Amygdala (tissue), 56 donors: ENCODE measurements around the gene PXMP4.

Experiments
- DNase-seq, 56 donors: peaks; one replicate each; lab custom pipeline; 2025; lab: John Stamatoyannopoulos, UW

PXMP4 gene

DNA sequence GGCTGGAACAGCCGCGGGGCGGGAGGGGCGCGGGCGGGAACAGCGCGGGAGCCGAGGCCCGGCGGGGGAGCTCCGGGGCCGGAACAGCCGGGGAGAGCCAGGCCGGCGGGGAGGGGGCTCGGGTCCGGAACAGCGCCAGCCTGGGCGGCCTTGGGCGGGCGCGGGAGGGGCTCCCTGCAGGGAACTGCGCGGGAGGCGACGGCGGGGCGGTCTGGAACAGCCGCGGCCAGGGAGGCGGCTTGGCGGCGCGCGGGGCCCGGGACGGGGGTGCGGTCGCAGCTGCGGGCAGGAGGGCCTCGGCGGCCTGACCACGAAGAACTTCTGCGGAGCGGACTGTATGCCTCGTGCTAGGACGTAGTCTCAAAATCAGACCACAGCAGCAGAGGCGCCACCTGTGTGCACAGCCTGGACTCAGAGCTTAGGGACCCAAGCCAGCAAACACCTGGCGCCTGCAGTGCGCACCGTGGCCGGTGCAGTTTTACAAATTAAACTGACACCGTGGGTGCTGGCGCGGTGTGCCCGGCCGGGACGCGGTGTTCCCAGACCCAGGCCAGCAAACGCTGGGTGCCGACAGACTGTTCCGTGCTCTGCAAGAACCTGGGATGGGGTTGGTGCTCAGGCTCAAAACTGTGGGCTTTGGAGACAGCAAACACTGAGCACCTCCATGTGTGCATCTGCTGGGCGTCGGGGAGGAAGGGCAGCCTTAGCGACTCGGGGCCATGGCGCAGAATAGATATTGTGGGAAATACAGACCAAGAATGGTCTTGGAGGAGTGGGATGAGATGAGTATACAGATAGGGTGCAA, 12.3 kb upstream of the PXMP4 start:
- DNase-seq = peak in 55 of 56 donors; percentile 42 to 97 (median 88)

DNA sequence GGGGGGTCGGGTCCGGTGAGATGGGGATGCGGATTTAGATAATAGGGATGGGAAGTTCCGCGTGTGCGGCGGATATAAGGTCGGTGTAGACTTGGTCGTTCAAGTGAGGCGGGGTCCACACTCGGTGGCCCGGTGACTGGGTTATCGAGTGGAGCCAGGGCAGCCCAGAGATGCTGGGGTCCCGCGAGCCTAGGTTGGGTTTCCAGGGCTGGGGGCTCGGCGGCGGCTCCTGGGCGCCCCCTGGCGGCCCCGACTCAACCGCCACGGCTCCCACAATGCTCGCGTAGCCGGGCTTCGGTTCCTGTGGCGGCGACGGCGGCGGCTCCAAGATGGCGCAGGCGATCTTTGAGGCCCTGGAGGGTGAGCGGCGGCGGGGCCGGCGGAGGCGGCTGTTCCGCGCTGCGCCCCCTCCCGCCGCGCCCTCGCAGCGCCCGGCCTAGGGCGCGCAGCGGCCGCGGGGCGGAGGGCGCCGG, 11.6 kb upstream of the PXMP4 start, which contains the start of gene ZNF341:
ZNF341 (plus strand) TSS at position 304 of the 473 bp plus-strand sequence; CDS start at position 330, 26 bp downstream.
- DNase-seq = peak in 55 of 56 donors; percentile 42 to 97 (median 88)

DNA sequence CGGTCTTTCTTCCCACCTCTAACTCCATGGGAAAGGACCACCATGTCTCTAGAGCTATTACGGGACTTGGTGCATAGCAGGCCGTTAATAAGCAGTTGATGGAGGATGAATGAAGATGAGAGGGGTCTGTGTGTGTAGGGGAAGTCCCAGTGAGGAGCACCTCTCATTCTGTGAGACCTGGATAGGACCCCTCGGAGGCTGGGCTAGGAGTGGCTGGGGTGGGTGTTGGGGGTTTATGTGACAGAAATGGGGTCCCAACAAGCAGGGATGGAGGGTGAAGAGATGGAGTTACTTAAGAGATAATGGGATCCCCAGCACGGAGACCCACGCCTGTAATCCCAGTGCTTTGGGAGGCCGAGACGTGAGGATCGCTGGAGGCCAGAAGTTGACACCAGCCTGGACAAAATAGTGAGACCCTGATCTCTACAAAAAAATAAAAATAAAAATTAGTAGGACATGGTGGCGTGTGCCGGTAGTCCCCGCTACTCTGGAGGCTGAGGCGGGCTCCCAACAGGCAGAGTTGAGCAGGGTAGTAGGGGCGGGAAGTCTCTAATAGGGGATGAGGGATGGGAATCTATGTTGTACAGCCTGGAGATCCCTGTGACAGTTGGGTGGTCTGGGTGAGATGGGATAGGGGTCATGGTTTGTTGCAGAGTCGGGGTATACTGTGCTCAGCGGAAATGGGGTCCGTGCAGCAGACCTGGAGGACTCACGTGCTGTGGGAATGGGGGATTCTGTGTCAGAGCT, 11.0 kb upstream of the PXMP4 start:
- DNase-seq = peak in 3 of 56 donors; percentile 25 to 37 (median 26)

DNA sequence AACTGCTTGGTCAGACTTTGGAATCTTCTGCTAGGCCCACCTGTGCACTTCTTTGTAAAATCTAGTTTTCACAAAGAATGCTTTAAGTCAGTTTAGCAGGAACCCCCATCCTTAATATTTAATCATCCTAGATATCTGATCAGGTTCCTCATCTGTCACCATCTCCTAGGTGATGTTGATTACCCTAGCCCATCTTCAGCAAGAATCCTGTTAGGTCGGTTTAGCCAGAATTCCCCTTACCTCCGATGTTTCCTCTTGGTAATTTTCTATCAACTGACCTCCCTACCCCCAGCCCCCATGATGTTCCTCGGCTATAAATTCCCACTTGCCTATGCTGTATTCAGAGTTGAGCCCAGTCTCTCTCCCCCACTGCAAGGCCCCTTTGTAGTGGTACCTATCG, 9.0 kb upstream of the PXMP4 start:
- DNase-seq = no peak

DNA sequence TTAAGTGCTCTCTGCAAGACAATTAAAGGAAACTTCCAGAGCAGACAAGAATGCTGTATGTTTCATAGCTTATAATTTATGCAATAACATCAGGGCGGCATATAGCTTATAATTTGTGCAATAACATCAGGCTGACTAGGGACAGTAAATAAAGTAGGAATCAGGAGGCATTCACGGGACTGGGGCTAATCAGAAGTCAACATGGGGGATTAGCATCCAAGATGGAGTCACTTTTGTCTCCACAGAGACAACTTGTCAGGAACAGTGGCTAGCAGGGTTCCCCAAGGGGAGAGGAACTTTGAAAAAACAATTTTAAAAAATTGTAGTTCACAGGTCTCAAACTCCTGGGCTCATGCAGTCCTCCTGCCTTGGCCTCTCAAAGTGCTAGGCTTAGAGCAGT, 8.4 kb upstream of the PXMP4 start:
- no peak for DNase-seq

DNA sequence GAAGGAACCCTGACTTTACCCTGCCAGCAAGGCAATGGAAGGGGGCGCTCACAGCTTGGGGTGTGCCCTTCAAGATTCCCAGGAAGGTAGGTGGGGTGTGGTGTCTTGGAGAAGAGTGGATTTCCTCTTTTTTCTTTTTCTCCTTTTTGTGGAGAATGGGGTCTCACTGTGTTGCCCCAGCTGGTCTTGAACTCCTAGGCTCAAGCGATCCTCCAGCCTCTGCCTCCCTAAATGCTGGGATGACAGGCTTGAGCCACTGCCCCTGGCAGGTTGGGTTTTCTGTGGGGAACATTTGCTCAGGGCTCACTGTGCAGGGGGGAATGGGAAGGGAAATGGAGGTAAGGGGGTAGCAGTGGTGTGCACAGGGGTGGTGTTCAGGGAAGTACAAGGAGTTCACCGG, 7.7 kb upstream of the PXMP4 start:
- DNase-seq = no peak

DNA sequence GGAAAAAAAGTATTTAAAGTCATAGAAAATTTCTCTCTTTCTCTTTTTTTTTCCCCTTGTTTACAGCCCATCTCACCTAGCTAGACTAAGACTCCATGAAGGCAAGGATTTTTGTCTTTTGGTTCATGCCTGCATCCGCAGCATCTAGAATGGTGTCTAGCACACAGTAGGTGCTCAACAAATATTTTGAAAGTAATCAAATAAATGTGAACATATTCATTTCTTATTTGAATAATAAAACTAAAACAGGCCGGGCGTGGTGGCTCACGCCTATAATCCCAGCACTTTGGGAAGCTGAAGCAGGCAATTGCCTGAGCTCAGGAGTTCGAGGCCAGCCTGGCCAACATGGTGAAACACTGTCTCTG, 7.0 kb upstream of the PXMP4 start:
- no peak for DNase-seq

DNA sequence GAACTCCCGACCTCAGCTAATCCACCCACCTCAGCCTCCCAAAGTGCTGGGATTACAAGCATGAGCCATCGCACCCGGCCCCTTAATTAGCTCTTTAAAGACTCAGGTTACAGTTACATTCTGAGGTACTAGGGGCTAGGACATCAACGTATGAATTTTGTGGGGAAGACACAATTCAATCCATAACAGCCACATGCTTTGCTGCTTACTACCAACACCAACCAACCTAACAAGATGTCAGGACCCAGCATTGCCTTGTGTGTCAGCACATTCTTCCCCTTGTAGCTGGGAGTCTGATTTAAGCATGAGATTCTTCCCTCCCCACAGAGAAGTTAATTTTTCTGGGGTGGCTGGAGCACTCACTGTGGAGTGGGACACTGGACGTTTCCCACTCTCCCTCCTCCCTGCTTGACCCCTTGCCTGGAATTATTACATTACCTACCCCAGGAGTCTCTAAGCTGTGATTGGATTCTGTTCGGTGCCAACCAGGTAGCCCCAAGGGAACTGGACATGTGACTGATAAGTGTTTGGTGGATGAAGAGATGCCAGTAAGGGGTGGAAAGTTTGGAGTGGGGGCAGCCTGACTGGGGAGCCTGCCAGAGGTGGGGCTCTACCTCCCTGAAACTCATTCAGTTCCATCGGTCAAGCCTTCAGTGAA, 5.6 kb upstream of the PXMP4 start:
- DNase-seq = no peak

DNA sequence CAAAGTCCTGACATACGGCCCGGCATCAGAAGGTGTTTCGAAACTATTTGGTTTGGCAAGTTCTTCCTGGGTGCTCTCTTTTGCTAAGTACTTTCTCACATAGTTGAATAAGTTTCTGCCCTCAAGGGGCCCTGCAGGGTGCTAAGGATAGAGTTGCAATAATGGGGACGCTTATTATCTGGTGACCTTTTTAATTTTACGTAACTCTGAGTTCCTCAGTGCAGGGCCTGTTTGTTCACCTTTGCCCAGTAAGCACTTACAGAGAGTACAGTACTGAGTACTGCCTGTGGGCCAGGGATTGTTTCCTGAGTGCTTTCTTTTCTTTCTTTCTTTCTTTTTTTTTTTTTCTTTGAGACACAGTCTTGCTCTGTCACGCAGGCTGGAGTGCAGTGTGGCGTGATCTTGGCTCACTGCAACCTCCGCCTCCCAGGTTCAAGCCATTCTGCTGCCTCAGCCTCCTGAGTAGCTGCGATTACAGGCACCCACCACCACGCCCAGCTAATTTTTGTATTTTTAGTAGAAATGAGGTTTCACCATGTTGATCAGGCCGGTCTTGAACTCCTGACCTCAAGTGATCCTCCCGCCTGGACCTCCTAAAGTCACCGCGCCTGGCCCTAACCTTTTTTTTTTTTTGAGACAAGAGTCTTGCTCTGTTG, 4.5 kb upstream of the PXMP4 start:
- DNase-seq = no peak

DNA sequence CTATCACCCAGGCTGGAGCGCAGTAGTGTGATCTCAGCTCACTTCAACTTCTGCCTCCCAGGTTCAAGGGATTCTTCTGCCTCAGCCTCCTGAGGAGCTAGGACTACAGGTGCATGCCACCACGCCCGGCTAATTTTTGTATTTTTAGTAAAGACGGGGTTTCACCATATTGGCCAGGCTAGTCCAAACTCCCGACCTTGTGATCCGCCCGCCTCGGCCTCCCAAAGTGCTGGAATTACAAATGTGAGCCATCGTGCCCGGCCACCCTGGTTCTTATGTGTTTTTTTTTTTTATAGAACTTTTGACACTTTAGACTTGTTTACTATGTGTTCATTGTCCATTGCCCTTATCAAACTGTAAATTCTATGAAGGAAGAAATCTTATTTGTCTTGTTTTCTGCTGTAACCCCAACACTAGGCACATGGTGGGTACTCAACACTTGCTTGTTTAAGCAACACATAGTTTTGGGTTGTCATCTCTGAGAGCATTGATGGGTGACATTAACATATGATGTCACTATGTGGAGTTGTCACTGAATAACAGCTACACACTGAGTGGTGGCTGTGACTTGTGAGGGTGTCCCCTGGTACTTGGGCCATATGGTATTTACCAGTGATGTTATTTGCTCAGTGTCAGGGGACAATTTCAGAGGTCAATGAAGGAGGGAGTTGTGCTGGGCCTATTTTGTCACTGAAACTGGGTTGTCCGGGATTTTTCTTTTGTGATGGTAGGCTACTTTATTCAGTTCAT, 1.5 kb upstream of the PXMP4 start:
- DNase-seq = no peak

DNA sequence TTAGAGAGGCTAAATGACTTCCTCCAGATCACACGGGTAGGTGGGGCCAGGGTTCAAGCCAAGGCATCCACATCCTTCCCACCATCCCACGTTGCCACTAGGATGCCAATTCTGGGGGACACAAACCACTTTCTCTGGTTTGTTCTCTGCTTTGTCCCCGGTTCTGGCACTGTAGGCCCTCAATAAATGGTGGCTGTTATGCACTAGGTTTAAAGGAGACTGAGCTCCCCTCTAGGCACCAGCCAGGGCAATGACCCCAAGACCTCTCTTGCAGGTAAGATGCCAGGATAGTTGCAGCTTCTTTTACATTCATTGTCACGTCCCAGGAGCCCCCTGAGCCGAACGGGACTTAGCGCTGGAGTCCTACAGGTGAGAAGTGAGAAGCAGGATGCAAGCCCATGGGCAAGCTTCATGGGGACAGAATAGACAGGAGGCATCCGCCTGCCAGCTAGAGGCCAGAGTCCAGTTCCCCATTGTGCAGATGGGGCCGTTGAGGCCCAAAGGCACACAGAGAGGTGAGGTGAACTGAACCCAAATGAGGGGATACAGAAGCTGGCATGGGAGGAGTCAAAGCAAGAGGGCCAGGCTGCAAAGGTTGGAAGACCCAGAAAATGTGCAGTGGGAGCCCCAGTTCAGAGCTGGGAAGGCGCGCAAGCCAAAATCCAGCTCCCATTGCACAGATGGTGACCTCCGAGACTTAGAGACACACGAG, 677 bp downstream of the PXMP4 start:
- no peak for DNase-seq

DNA sequence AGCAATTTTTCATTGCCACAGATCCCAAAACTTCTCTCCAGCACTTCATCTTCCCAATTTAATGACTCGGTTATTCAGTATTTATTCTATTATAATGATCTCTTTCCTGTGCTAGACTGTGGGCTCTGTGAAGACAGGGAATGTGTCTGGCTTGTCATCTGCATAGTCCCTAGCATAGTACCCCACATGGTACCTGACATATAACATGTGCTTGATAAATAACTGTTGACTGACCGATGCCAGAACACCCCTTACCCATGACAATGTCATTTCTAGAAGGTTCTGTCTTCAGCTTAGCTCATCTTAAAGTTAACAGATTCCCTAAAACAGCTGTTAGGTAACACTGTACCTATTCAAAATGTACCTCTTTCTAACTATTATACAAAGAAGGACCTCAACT, 3.6 kb downstream of the PXMP4 start:
- DNase-seq = no peak

DNA sequence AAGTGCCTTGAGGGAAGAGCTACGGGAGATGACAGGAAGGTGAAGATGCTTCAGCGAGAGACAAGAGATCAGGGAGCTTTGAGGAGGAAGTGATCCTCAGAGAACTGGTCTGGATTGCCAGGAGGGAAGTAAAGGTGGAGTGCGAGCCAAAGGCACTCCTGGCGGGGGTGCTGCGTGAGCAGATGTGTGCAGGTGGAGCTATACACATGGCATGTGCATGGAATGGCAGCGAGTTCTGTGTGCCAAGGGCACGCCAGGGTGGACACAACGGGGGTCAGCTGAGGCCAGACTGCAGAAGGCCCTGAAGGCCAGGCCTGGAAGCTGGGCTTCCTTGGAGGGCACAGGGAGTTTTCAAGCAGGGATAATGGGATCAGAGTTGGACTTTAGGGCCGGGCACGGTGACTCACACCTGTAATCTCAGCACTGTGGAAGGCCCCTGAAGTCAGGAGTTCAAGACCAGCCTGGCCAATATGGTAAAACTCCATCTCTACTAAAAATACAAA, 6.2 kb downstream of the PXMP4 start:
- DNase-seq = no peak

DNA sequence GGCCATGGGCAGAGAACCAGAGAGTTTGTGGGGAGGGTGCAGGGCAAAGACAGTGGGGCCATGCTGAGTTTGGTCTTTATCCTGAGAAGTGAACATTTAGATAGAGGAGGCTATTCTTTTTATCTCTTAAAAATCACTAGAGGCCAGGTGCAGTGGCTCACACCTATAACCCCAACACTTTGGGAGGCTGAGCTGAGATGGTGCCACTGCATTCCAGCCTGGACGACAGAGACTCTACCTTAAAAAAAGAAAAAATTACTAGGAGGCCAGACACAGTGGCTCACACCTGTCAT, 8.7 kb downstream of the PXMP4 start:
- no peak for DNase-seq

DNA sequence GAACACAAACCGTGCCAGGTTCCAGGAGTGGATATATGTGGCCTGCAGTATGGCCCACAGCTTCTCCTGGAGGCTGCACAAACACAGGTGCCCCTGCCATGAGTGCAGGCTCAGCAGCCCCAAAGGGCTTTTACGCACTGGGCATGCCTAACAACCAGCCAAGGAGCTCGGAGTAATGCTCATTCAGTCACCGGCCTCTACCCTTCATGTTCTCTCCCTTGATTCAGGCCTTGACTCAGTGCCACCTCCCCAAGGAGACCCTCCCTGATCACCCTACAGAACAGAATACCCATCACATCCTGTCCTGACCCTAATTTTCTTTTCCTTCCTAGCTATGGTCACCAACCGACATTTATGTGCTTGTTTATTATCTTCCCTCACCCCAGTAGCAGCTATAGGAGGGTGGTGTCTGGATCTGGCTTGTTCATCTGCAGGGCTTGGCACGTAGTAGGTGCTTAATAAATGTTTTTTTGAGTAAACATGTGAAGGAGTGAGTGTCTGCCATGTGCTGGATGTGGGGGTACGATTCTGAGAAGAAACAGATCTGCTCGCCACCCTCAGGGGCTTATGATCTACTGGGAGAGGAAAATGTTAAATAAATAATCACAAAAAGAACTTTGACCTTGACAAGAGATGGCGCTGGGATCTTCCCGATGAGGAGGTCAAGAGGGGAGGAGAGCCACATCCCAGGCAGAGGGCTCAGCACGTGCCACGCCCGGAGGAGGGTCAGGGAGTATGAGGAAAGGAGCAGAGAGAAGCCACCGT, 9.2 kb downstream of the PXMP4 start:
- DNase-seq = no peak

DNA sequence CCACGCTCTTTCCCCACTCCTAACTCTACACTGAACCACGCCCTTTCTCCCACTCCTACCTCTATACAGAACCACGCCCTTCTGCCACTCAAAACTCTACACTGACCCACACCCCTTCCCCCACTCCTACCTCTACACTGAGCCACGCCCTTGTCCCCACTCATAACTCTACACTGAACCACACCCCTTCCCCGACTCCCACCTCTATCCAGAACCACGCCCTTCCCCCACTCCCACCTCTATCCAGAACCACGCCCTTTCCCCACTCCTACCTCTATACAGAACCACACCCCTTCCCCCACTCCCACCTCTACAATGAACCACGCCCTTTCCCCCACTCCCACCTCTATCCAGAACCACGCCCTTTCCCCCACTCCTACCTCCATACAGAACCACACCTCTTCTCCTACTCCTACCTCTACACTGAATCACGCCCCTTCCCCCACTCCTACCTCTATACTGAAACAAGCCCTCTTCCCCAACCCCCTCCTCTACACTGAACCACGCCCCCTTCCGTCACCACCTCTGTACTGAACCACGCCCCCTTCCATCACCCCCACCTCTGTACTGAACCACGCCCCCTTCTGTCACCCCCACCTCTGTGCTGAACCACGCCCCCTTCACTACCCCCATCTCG, 10.1 kb downstream of the PXMP4 start:
- no peak for DNase-seq

DNA sequence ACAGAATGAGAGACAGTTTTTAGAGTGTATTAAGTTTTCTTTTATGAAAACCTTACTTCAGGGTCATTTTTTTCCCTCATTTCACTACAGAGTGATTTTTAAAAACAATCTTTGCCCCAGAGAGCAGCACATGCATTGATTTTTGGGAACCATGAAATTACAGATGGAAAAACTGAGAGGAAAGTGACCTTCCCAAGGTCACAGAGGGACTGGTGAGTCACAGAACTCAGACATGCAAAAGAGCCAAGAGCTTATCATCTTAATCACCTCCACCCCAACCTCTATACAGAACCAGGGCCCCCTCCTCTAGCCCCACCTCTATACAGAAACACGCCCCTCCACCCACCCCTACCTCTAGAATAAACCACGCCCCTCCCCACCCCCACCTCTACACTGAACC, 10.7 kb downstream of the PXMP4 start:
- no peak for DNase-seq

DNA sequence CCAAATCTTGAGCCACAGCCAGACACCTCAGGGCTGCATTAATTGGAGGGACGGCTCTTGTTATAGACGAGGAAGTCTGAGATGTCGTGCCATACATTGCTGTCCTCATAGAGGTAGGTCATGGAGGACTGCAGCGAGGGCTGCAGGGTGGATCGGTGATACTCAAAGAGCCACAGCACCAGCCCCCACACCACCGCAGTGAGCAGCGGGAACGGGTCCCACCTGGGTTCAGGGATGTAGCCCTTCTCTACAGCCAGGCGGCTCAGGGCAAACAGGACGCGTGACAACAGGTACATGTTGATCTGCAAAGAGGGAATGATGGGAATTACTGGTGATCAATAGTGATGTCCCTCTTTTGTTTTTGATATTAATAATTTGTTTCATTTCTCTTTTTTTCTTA, 12.4 kb downstream of the PXMP4 start:
- no peak for DNase-seq
